AG04449 (cell line): ENCODE results near the gene TMEM86B.
"Not testable (repeated sequence)": the region's sequence is repeated elsewhere in the genome, so short reads cannot be mapped to it uniquely, and the experiment has no call there.

Source experiments
- CTCF ChIA-PET: fragments of 350-600 bp; formaldehyde crosslinking; extraction: SDS; loops from one replicate; lab custom pipeline; 2021; ENCODE audit warnings: antibody characterized with exemption; lab: Yijun Ruan, JAX
- POLR2A ChIA-PET: fragments of 400-600, 350-600 bp; formaldehyde crosslinking; extraction: SDS; loops from one replicate; lab custom pipeline; 2020; ENCODE audit warnings: antibody characterized with exemption, inconsistent platforms; lab: Yijun Ruan, JAX
- DNase-seq: peaks from one replicate; pipeline ENCODE4 v3.0.0-alpha.2; 2010; ENCODE audit warnings: low read depth, low spot score
- H3K4me3 ChIP-seq: 2 replicates; pipeline ENCODE4 v1.5.1; 2011; ENCODE audit warnings: low read depth, mild to moderate bottlenecking, control low read depth, low read length
- CTCF ChIP-seq: IDR thresholded peaks from one replicate; pipeline ENCODE4 v1.5.1; 2011; ENCODE audit warnings: mild to moderate bottlenecking, moderate library complexity, low read length, control low read depth, inconsistent platforms; ENCODE audit not compliant: insufficient read depth; ENCODE audit errors: missing control alignments

Gene TMEM86B

GRCh38 chr19:55208880-55209692 lies 19.5 kb downstream of the TMEM86B start, which contains the start of gene PTPRH:
Gene PTPRH, minus strand, starts transcription at chr19:55209501. Its CDS starts 68 bp downstream, at chr19:55209433.
- ChIA-PET POLR2A (no interaction called here), CTCF (interaction anchor here (1.0 to 1.5 kb wide), 3 partner anchors 8 to 54 kb away, joined by 3 to 4 read pairs (median 3); no protein-coding TSS in a partner anchor)
- no peak within 1 kb of the TSS for H3K4me3 ChIP-seq
- DNase-seq = no peak
- no peak for TF ChIP-seq CTCF

- ChIA-PET POLR2A (interaction anchor here (1.1 to 1.3 kb wide), 3 partner anchors 10 to 201 kb away, joined by 3 read pairs; partner anchors contain the start of gene UBE2S), CTCF (interaction anchor here (1.4 kb wide), 1 partner anchor 211 kb away, joined by 3 read pairs; no protein-coding TSS in a partner anchor)
Measured at GRCh38 chr19:55206664-55207500, 21.7 kb downstream of the TMEM86B start.

GRCh38 chr19:55202199-55202598 lies 26.4 kb downstream of the TMEM86B start:
- POLR2A ChIA-PET, H3K4me3 ChIP-seq, DNase-seq: not testable (repeated sequence)
- CTCF ChIA-PET = interaction anchor here (2.1 kb wide), 1 partner anchor 42 kb away, joined by 6 read pairs; no protein-coding TSS in a partner anchor
- peak; percentile 6 for TF ChIP-seq CTCF

More at GRCh38 chr19:55206664-55207500, 21.7 kb downstream of the TMEM86B start:
- no peak for DNase-seq
- H3K4me3 ChIP-seq = peak overlapping the region; percentile 40
- no peak for TF ChIP-seq CTCF

- CTCF ChIA-PET = no interaction called here
- no peak for TF ChIP-seq CTCF
- no peak overlapping the region for H3K4me3 ChIP-seq
- POLR2A ChIA-PET = no interaction called here
- no peak for DNase-seq
Measured at GRCh38 chr19:55199620-55200204, 28.9 kb downstream of the TMEM86B start.

GRCh38 chr19:55198651-55199050 lies 29.9 kb downstream of the TMEM86B start:
- CTCF ChIA-PET = interaction anchor here (0.9 to 1.8 kb wide), 4 partner anchors 21 to 220 kb away, joined by 3 to 6 read pairs (median 4); no protein-coding TSS in a partner anchor
- no peak for DNase-seq
- H3K4me3 ChIP-seq = no peak overlapping the region
- TF ChIP-seq CTCF = no peak
- POLR2A ChIA-PET = no interaction called here
